DMS79 (cell line): Measurements from ENCODE around the gene ASCL4.
"Not testable (repeated sequence)": the region's sequence is repeated elsewhere in the genome, so short reads cannot be mapped to it uniquely, and the experiment has no call there.

ENCODE experiments used
- DNase-seq: peaks from one replicate; lab custom pipeline; 2025; lab: John Stamatoyannopoulos, UW

The ASCL4 gene

GRCh38 chr12:107774349-107775029, at the start of gene ASCL4:
ASCL4 (plus strand) TSS chr12:107774704; CDS start chr12:107775219, 515 bp downstream.
- peak; percentile 95 for DNase-seq

GRCh38 chr12:107727327-107727726, 47.2 kb upstream of the ASCL4 start:
- not testable (repeated sequence) for DNase-seq

GRCh38 chr12:107727742-107728141, 46.8 kb upstream of the ASCL4 start:
- DNase-seq, result not testable (repeated sequence)

- no peak for DNase-seq
These were observed 43.7 kb upstream of the ASCL4 start for GRCh38 chr12:107730618-107731341.

GRCh38 chr12:107731366-107731765, 43.1 kb upstream of the ASCL4 start:
- no peak for DNase-seq

- DNase-seq, result no peak
These were observed 42.1 kb upstream of the ASCL4 start for GRCh38 chr12:107732365-107732764.

- DNase-seq, result no peak
These were observed 40.4 kb upstream of the ASCL4 start for GRCh38 chr12:107734139-107734538.

GRCh38 chr12:107735763-107736162, 38.7 kb upstream of the ASCL4 start:
- DNase-seq, result no peak

GRCh38 chr12:107736914-107737313, 37.6 kb upstream of the ASCL4 start:
- no peak for DNase-seq

GRCh38 chr12:107748472-107748871, 26.0 kb upstream of the ASCL4 start:
- DNase-seq, result no peak

GRCh38 chr12:107749083-107749482, 25.4 kb upstream of the ASCL4 start:
- DNase-seq, result no peak

- DNase-seq, result peak; percentile 15
These were observed 15.1 kb upstream of the ASCL4 start for GRCh38 chr12:107759410-107759809.

- no peak for DNase-seq
These were observed 14.2 kb upstream of the ASCL4 start for GRCh38 chr12:107760207-107760808.

- peak; percentile 87 for DNase-seq
These were observed 13.5 kb upstream of the ASCL4 start, which contains the start of gene PRDM4 for GRCh38 chr12:107760809-107761501. PRDM4 (minus strand) TSS chr12:107761137; CDS start chr12:107760515, 622 bp downstream.

GRCh38 chr12:107761502-107761904, 13.0 kb upstream of the ASCL4 start:
- DNase-seq, result no peak

- DNase-seq, result no peak
These were observed 11.6 kb upstream of the ASCL4 start for GRCh38 chr12:107762874-107763273.

GRCh38 chr12:107764626-107765025, 9.9 kb upstream of the ASCL4 start:
- no peak for DNase-seq

- no peak for DNase-seq
These were observed 9.2 kb upstream of the ASCL4 start for GRCh38 chr12:107765316-107765715.

GRCh38 chr12:107767466-107767865, 7.0 kb upstream of the ASCL4 start:
- no peak for DNase-seq

- DNase-seq, result no peak
These were observed 703 bp downstream of the ASCL4 start for GRCh38 chr12:107775093-107775721.

GRCh38 chr12:107776171-107776570, 1.7 kb downstream of the ASCL4 start:
- DNase-seq, result no peak
